ENCODE measurements around the gene ICAM2.

Gene ICAM2

GRCh38 chr17:64020056-64020766, at the start of gene ICAM2:
ICAM2 (minus strand) TSS chr17:64020633; CDS start chr17:64006691, 13,942 bp downstream.
- Histone ChIP-seq H3K36me3 (ENCODE audit: insufficient read depth, low read length) (no peaks in the 10 kb centered on the region), H3K79me2 (ENCODE audit: insufficient read depth, low read length) (peaks cover 43% of the 10 kb centered on the region), H3K9me2 (replicated peaks; ENCODE audit: low read depth, low read length) (no peaks in the 10 kb centered on the region), H3K4me3 (ENCODE audit: low read length, poor library complexity, severe bottlenecking) (peak within 1 kb of the TSS; percentile 88), H4K20me1 (ENCODE audit: insufficient read depth, low read length, poor library complexity, severe bottlenecking) (no peaks in the 10 kb centered on the region), H3F3A (ENCODE audit: low read depth) (peaks cover 27% of the 10 kb centered on the region), H3K9ac (ENCODE audit: low read depth, low read length, poor library complexity, severe bottlenecking) (peak within 1 kb of the TSS; percentile 85), H3K4me1 (ENCODE audit: insufficient read depth, low read length, poor library complexity, severe bottlenecking) (peaks cover 78% of the 10 kb centered on the region), H3K9me3 (ENCODE audit: insufficient read depth, low read depth, low read length) (no peaks in the 10 kb centered on the region), H3K27me3 (ENCODE audit: insufficient read depth, low read length, poor library complexity, severe bottlenecking) (no peaks in the 10 kb centered on the region), H2AFZ (ENCODE audit: low read length) (peak within 1 kb of the TSS; percentile 18; the same call in 1 of the 2 replicates), H3K4me2 (ENCODE audit: low read depth, low read length, poor library complexity, severe bottlenecking) (peak within 1 kb of the TSS; percentile 89)
- TF ChIP-seq CTCF (conservative IDR thresholded peaks at IDR 0.05; ENCODE audit: low read length) (no peak), EZH2phosphoT487 (IDR thresholded peaks at IDR 0.05; ENCODE audit: borderline replicate concordance) (no peak)

- no peak overlapping the region for H2AFZ ChIP-seq (ENCODE audit: low read length)
- no peak overlapping the region for H3K4me3 ChIP-seq (ENCODE audit: low read length, poor library complexity, severe bottlenecking)
- H3K4me1 ChIP-seq (ENCODE audit: insufficient read depth, low read length, poor library complexity, severe bottlenecking) = no peaks in the 10 kb centered on the region
- no peaks in the 10 kb centered on the region for H4K20me1 ChIP-seq (ENCODE audit: insufficient read depth, low read length, poor library complexity, severe bottlenecking)
- H3K9ac ChIP-seq (ENCODE audit: low read depth, low read length, poor library complexity, severe bottlenecking) = no peak overlapping the region
- H3K36me3 ChIP-seq (ENCODE audit: insufficient read depth, low read length) = peaks cover 19% of the 10 kb centered on the region; the same call in 1 of the 2 replicates
- no peaks in the 10 kb centered on the region for H3K9me2 ChIP-seq (replicated peaks; ENCODE audit: low read depth, low read length)
- no peak for TF ChIP-seq CTCF (conservative IDR thresholded peaks at IDR 0.05; ENCODE audit: low read length)
- no peak for TF ChIP-seq EZH2phosphoT487 (IDR thresholded peaks at IDR 0.05; ENCODE audit: borderline replicate concordance)
- H3F3A ChIP-seq (ENCODE audit: low read depth) = no peaks in the 10 kb centered on the region
- no peak overlapping the region for H3K4me2 ChIP-seq (ENCODE audit: low read depth, low read length, poor library complexity, severe bottlenecking)
- peaks cover 12% of the 10 kb centered on the region for H3K9me3 ChIP-seq (ENCODE audit: insufficient read depth, low read depth, low read length)
- no peaks in the 10 kb centered on the region for H3K79me2 ChIP-seq (ENCODE audit: insufficient read depth, low read length)
- no peaks in the 10 kb centered on the region for H3K27me3 ChIP-seq (ENCODE audit: insufficient read depth, low read length, poor library complexity, severe bottlenecking)
These were observed 49.8 kb upstream of the ICAM2 start for GRCh38 chr17:64070213-64070612.

- H3K4me3 ChIP-seq (ENCODE audit: low read length, poor library complexity, severe bottlenecking) = no peak overlapping the region
- H3K36me3 ChIP-seq (ENCODE audit: insufficient read depth, low read length) = peaks cover 19% of the 10 kb centered on the region; the same call in 1 of the 2 replicates
- no peaks in the 10 kb centered on the region for H4K20me1 ChIP-seq (ENCODE audit: insufficient read depth, low read length, poor library complexity, severe bottlenecking)
These were observed 48.7 kb upstream of the ICAM2 start for GRCh38 chr17:64069143-64069542.

More at GRCh38 chr17:64069143-64069542, 48.7 kb upstream of the ICAM2 start:
- Histone ChIP-seq H3K9me3 (ENCODE audit: insufficient read depth, low read depth, low read length) (peaks cover 12% of the 10 kb centered on the region), H3F3A (ENCODE audit: low read depth) (no peaks in the 10 kb centered on the region), H3K9me2 (replicated peaks; ENCODE audit: low read depth, low read length) (no peaks in the 10 kb centered on the region), H3K4me1 (ENCODE audit: insufficient read depth, low read length, poor library complexity, severe bottlenecking) (no peaks in the 10 kb centered on the region), H3K9ac (ENCODE audit: low read depth, low read length, poor library complexity, severe bottlenecking) (no peak overlapping the region), H2AFZ (ENCODE audit: low read length) (no peak overlapping the region), H3K4me2 (ENCODE audit: low read depth, low read length, poor library complexity, severe bottlenecking) (no peak overlapping the region), H3K27me3 (ENCODE audit: insufficient read depth, low read length, poor library complexity, severe bottlenecking) (no peaks in the 10 kb centered on the region), H3K79me2 (ENCODE audit: insufficient read depth, low read length) (no peaks in the 10 kb centered on the region)
- no peak for TF ChIP-seq CTCF (conservative IDR thresholded peaks at IDR 0.05; ENCODE audit: low read length)

Data from Loucy (cell line).